ENCODE measurements around the gene TENM4.

GRCh38 chr11:78838417-78838816 is 602.4 kb downstream of the TENM4 start:
- TF ChIP-seq, protein P1, sequence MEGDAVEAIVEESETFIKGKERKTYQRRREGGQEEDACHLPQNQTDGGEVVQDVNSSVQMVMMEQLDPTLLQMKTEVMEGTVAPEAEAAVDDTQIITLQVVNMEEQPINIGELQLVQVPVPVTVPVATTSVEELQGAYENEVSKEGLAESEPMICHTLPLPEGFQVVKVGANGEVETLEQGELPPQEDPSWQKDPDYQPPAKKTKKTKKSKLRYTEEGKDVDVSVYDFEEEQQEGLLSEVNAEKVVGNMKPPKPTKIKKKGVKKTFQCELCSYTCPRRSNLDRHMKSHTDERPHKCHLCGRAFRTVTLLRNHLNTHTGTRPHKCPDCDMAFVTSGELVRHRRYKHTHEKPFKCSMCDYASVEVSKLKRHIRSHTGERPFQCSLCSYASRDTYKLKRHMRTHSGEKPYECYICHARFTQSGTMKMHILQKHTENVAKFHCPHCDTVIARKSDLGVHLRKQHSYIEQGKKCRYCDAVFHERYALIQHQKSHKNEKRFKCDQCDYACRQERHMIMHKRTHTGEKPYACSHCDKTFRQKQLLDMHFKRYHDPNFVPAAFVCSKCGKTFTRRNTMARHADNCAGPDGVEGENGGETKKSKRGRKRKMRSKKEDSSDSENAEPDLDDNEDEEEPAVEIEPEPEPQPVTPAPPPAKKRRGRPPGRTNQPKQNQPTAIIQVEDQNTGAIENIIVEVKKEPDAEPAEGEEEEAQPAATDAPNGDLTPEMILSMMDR (IDR thresholded peaks at IDR 0.05): no peak
- TF ChIP-seq POLR2A (IDR thresholded peaks at IDR 0.05): no peak

All from heart left ventricle (tissue), 13 donors.